ENCODE results near the gene FAF2. TPM values are rescaled to one million over a fixed set of nuclear protein-coding genes. Genes with fewer than 3 reads are reported as not detected.
"Not testable (repeated sequence)": the region's sequence is repeated elsewhere in the genome, so short reads cannot be mapped to it uniquely, and the experiment has no call there.

The FAF2 gene
- total RNA-seq, 2 donors from 2014 or later = 15.3 to 23.3 TPM

GRCh38 chr5:176415240-176415951 is 32.8 kb upstream of the FAF2 start:
- ATAC-seq (no peak), DNase-seq (no peak)
- intact Hi-C loops (cut with DNase I) = loop anchor here (5.0 to 10.0 kb wide), 3 partner anchors 109 to 159 kb away; no protein-coding TSS in a partner anchor

DNA sequence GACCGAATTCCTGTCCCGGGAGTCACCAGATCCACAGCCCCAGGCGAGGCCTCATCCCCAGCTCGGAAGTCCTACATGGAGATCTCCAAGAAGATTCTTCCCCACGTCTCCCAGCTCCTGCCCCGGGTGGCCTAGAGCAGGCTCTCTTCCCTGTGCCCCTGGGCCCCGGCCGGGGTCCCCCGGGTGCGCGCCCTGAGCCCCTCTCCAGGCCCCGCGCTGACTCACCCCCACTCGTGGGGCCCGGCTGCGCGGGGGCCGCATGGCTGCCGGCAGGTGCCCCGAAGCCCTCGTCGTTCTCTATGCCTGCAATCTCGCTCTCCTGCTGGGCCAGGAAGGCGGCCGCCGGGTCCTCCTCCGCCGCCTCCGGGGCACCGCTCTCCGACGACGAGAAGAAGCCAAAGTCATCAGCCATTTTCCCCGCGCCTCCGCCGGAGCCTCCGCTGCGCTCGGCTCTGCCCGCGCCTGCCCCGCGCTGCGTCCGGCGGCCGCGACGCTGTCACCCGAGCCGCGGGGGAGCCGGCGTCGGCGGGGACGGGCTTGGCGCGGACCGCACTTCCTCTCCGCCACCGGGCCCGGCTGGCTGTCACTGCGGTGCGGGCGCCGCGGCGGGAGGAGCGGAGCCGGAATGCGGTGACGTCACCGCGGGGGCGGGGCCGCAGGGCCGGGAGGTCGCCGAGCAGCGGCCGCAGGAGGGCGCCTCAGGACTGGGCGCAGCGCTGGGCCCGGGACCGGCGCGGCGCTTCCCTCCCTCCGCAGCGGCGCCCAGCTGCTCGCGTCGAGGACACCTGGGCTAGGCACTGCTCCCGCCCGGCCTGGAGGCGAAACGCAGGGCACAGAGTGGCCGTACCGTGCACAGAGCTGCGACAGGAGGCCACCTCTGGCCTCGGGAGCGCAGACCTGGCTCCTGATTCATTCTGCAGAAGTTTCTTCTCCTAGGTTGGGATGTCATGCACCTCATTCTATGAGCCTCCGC is 31.9 kb upstream of the FAF2 start, which contains the start of gene CLTB:
Gene CLTB (minus strand): TSS at position 588 of the 973 bp plus-strand sequence. CDS start 176 bp downstream, at position 412.
- DNase-seq = peak; percentile 93
- ATAC-seq = peak; percentile 92 to 97
- intact Hi-C loops (cut with DNase I) = loop anchor here (2.0 to 10.0 kb wide), 4 partner anchors 31 to 159 kb away; no protein-coding TSS in a partner anchor

GRCh38 chr5:176416965-176417364 is 31.2 kb upstream of the FAF2 start:
- intact Hi-C loops (cut with DNase I) = loop anchor here (2.0 to 10.0 kb wide), 4 partner anchors 30 to 158 kb away; no protein-coding TSS in a partner anchor
- DNase-seq (no peak), ATAC-seq (no peak)

GRCh38 chr5:176418251-176418650 is 29.9 kb upstream of the FAF2 start:
- DNase-seq (no peak), ATAC-seq (no peak)
- intact Hi-C loops (cut with DNase I) = loop anchor here (5.0 to 10.0 kb wide), 3 partner anchors 107 to 157 kb away; no protein-coding TSS in a partner anchor

- ATAC-seq = no peak
- intact Hi-C loops (cut with DNase I) = no loop called here
Measured at GRCh38 chr5:176420086-176420485, 28.1 kb upstream of the FAF2 start.

GRCh38 chr5:176420972-176421544 is 27.1 kb upstream of the FAF2 start:
- DNase-seq = no peak
- intact Hi-C loops (cut with DNase I) = no loop called here
- no peak for ATAC-seq

More at GRCh38 chr5:176420086-176420485, 28.1 kb upstream of the FAF2 start:
- DNase-seq = no peak

DNA sequence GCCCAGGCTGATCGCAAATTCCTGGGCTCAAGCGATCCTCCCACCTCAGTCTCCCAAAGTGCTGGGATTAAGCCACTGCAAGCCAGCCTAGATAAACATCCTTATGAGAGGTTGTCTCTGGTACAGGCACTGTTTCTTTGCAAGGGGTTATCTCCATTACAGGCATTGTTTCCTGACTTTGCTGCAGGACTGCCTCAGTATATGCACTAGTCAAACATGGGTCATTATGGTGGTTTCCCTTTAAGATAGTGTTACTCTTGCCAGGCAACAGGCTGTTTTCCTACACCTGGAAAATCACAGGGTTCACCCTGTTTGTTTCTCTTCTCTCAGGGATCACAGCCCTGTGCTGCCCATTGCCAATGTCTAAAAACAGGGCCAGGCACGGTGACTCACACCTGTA is 24.0 kb upstream of the FAF2 start:
- ATAC-seq = no peak
- intact Hi-C loops (cut with DNase I) = no loop called here

GRCh38 chr5:176425138-176425537 is 23.0 kb upstream of the FAF2 start:
- intact Hi-C loops (cut with DNase I) = no loop called here
- ATAC-seq (no peak), DNase-seq (no peak)

More for the DNA sequence above, 24.0 kb upstream of the FAF2 start:
- no peak for DNase-seq

DNA sequence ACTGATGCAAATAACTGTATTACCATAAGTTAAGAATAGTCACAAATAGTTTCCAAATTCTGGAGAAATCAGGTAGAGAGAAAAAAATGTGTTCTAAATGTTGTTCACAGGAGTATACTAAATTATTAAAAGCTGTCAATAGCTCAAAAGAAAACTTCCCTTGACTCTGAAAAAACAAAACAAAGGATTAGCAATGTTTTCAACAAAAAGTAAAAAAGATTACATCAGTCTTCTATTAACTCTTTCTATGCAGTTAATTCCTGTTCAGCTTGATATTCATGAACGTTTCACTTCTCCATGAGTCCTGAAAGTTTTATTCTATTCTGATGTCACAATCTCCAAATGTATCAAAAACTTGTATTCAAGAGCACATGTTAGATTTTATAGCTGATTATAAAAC is 22.4 kb upstream of the FAF2 start:
- no peak for DNase-seq
- intact Hi-C loops (cut with DNase I) = no loop called here
- no peak for ATAC-seq

GRCh38 chr5:176426876-176427275 is 21.3 kb upstream of the FAF2 start:
- DNase-seq (no peak), ATAC-seq (no peak)
- intact Hi-C loops (cut with DNase I) = no loop called here

GRCh38 chr5:176427971-176428370 is 20.2 kb upstream of the FAF2 start:
- DNase-seq = no peak
- intact Hi-C loops (cut with DNase I) = no loop called here
- no peak for ATAC-seq

DNA sequence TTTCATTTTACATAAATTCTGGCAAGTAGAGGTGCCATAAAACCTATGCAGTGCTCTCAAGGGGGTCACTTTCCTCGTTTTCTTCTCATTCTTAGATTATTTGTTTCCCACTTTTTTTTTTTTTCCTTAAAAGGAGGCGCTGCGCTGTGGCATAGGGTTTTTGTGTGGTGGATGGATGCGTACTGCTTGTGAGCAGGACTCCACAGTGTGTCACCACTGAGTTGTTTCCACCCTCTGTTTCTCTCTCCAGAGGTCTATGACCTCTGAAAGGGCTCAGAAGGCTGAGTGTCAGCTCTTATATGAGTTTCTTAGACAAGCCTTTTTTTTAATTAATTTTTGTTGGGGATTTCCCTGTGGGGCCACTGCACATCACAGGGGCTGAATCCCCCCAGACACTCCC is 18.2 kb upstream of the FAF2 start:
- DNase-seq (no peak), ATAC-seq (no peak)
- intact Hi-C loops (cut with DNase I) = no loop called here

GRCh38 chr5:176432707-176433106 is 15.5 kb upstream of the FAF2 start:
- intact Hi-C loops (cut with DNase I) = no loop called here
- ATAC-seq (no peak), DNase-seq (no peak)

DNA sequence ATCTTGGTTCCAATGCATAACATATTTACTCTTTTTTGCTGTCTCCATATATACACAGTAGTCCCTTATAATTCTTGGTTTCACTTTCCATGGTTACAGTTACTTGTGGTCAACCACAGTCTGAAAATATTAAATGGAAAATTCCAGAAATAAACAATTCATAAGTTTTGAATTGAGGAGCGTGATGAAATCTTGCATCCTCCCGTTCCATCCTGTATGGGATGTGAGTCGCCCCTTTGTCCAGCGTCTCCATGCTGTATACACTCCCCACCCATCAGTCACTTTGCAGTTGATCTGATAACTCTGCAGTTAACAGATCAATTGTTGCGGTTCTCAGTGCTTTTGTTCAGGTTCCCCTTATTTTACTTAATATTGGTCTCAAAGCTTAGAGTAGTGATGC is 11.5 kb upstream of the FAF2 start:
- intact Hi-C loops (cut with DNase I) = no loop called here
- ATAC-seq (peak in 1 of 2 donors; percentile 45), DNase-seq (no peak)

DNA sequence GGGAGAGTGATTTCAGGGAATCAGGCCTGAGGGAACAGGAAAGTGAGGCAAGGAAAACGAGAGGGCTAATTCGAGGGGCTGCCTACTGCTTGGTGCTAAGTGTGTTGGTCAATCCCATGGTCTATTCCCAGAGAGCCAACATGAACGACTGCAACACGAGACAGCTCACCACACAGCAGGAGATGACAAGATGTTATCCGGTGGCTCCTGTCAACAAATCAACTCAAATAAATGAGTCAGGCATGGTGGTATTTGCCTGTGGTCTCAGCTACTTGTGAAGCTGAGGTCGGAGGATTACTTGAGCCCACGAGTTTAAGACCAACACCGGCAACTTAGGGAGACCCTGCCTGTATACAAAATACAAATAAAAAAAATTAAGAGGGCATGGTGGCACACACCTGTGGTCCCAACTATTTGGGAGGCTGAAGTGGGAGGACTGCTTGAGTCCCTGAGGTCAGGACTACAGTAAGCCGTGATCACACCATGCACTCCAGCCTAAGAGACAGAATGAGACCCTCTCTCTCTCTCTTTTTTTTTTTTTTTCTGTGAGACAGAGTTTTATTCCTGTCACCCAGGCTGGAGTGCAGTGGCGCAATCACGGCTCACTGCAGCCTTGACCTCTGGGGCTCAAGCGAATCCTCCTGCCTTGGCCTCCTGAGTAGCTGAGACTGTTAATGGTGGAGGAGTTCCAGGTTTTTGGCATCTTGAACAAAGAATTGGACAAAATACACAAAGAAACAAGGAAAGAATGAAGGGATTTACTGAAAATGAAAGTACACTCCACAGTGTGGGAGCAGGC is 9.0 kb upstream of the FAF2 start:
- DNase-seq (no peak), ATAC-seq (no peak)
- intact Hi-C loops (cut with DNase I) = no loop called here

DNA sequence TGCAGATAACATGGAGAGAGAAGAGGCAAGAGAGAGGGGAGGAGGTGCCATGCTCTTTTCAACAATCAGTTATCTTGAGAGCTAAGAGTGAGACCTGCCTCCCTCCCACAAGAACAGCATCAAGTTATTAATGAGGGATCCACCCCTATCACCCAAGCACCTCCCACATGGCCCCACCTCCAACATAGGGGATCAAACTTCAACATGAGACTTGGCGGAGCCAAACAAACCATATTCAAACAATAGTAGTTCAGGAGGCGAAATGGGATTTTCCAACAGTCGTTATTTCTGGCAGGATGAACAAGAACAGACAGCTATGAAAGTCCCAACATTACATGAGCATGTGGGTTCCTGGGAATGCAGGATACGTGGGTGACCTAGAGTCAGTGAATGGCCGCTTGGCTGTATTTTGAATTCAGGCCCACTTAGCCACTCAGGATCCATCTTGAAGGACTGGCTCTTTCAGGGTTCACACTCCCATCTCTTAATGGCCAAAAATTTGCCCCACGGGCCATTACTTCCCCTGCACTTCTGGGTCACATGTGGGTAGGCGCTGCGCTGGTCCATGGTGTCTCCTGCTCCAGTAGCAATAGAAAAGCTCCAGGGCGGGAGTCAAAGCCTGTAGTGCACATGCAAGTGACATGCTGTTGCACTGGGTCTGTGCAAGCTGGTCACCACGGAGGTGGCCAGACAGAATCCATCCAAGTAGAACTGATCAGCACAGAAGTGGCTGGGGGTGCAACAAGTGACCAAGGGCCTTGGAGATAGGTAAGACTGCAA is 7.1 kb upstream of the FAF2 start:
- no peak for ATAC-seq
- no peak for DNase-seq
- intact Hi-C loops (cut with DNase I) = loop anchor here in 1 of 2 donors (10.0 kb wide), 1 partner anchor 204 kb away; the partner anchor contains the start of gene TSPAN17

- ATAC-seq = no peak
- no peak for DNase-seq
- intact Hi-C loops (cut with DNase I) = loop anchor here in 1 of 2 donors (10.0 kb wide), 1 partner anchor 203 kb away; the partner anchor contains the start of gene TSPAN17
Measured at GRCh38 chr5:176441921-176442323, 6.3 kb upstream of the FAF2 start.

- not testable (repeated sequence) for ATAC-seq, DNase-seq
- intact Hi-C loops (cut with DNase I) = loop anchor here in 1 of 2 donors (10.0 kb wide), 1 partner anchor 202 kb away; the partner anchor contains the start of gene TSPAN17
Measured at GRCh38 chr5:176442911-176443310, 5.3 kb upstream of the FAF2 start.

All from left cardiac atrium (tissue), 4 donors.